Neural progenitor cell (in vitro differentiated cells): ENCODE measurements around the gene PSMC3.

Experiments
- EZH2 ChIP-seq: fragments of 200-600 bp; sonication (generic); IDR thresholded peaks from 2 replicates; pipeline ENCODE4 v1.6.1; 2017; ENCODE audit warnings: antibody characterized with exemption, mild to moderate bottlenecking, moderate library complexity
- EZH2phosphoT487 ChIP-seq: fragments of 200-600 bp; sonication (generic); IDR thresholded peaks from 2 replicates; pipeline ENCODE4 v1.6.1; 2017; ENCODE audit warnings: antibody characterized with exemption
- TF ChIP-seq, protein P1 (sequence below): fragments of 200-600 bp; sonication (generic); IDR thresholded peaks from 2 replicates; pipeline ENCODE4 v1.5.1; 2017; ENCODE audit warnings: antibody characterized with exemption, mild to moderate bottlenecking

DNA sequence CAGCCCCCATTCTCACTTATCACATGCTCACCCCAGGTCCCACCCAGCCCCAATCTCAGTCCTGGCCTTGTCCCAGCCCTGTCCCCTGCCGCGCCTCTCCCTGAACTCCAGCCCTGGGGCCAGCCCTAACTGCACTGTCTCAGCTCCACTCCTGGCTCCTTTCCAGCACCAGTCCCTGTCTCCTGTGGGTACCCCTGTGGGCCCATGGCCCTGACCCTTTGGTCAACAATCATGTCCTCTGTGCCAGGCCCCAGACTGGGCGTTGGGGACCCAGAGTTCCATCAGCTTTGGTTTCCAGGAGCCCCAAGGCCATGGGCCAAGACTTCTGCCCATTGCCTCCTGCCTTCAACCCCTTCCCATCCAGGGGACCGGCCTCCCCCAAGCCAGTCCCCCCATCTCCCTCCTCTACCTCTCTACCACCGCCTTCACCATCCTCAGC lies 48.6 kb downstream of the PSMC3 start:
- TF ChIP-seq, protein P1, sequence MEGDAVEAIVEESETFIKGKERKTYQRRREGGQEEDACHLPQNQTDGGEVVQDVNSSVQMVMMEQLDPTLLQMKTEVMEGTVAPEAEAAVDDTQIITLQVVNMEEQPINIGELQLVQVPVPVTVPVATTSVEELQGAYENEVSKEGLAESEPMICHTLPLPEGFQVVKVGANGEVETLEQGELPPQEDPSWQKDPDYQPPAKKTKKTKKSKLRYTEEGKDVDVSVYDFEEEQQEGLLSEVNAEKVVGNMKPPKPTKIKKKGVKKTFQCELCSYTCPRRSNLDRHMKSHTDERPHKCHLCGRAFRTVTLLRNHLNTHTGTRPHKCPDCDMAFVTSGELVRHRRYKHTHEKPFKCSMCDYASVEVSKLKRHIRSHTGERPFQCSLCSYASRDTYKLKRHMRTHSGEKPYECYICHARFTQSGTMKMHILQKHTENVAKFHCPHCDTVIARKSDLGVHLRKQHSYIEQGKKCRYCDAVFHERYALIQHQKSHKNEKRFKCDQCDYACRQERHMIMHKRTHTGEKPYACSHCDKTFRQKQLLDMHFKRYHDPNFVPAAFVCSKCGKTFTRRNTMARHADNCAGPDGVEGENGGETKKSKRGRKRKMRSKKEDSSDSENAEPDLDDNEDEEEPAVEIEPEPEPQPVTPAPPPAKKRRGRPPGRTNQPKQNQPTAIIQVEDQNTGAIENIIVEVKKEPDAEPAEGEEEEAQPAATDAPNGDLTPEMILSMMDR: no peak
- TF ChIP-seq EZH2phosphoT487 (no peak), EZH2 (no peak)
